Lower leg skin (tissue), 3 donors: Measurements from ENCODE around the gene SEC24D.

ENCODE experiments used
- POLR2A ChIP-seq, 2 donors: fragments of 450-650 bp; IDR thresholded peaks; one replicate each; pipeline ENCODE4 v1.6.1; 2016 to 2017; ENCODE audit warnings: antibody characterized with exemption in 2 of 2, mild to moderate bottlenecking in 1 of 2, moderate library complexity in 1 of 2
- TF ChIP-seq, protein P1 (sequence below), 3 donors: fragments of 450-650 bp; IDR thresholded peaks; one replicate each; pipeline ENCODE4 v1.5.1; 2016; ENCODE audit warnings: antibody characterized with exemption in 3 of 3, mild to moderate bottlenecking in 3 of 3, moderate library complexity in 2 of 3

DNA sequence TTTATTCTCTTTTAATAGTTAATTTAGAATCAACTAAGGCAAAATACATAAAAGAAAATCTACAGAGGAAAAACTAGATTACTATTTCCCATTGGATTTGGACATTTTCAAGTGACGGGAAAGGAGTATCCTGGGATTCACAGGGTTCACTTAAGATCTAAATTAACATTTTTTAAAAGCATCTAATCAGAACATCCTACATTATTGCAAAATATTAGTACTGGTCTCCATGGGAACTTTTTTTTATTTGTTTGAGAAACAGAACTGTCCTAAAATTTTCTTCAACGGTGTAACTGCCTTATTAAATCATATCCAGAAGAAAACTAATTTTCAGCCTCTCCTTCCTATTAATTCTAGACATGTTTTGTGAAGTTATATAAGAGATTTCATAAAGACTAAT lies 81.0 kb downstream of the SEC24D start:
- TF ChIP-seq, protein P1, sequence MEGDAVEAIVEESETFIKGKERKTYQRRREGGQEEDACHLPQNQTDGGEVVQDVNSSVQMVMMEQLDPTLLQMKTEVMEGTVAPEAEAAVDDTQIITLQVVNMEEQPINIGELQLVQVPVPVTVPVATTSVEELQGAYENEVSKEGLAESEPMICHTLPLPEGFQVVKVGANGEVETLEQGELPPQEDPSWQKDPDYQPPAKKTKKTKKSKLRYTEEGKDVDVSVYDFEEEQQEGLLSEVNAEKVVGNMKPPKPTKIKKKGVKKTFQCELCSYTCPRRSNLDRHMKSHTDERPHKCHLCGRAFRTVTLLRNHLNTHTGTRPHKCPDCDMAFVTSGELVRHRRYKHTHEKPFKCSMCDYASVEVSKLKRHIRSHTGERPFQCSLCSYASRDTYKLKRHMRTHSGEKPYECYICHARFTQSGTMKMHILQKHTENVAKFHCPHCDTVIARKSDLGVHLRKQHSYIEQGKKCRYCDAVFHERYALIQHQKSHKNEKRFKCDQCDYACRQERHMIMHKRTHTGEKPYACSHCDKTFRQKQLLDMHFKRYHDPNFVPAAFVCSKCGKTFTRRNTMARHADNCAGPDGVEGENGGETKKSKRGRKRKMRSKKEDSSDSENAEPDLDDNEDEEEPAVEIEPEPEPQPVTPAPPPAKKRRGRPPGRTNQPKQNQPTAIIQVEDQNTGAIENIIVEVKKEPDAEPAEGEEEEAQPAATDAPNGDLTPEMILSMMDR (IDR thresholded peaks at IDR 0.05): no peak
- TF ChIP-seq POLR2A (IDR thresholded peaks at IDR 0.05): no peak
